NCI-H82 (cell line): ENCODE results near the gene SHISAL2A.

Source experiments
- DNase-seq: peaks from one replicate; lab custom pipeline; 2025; lab: John Stamatoyannopoulos, UW

SHISAL2A gene

GRCh38 chr1:52659851-52660596 lies 27.1 kb downstream of the SHISAL2A start:
- no peak for DNase-seq

GRCh38 chr1:52660807-52661206 lies 27.8 kb downstream of the SHISAL2A start:
- no peak for DNase-seq

- DNase-seq, result peak; percentile 88
Measured at GRCh38 chr1:52662645-52663313, 29.8 kb downstream of the SHISAL2A start.

GRCh38 chr1:52663716-52664115 lies 30.7 kb downstream of the SHISAL2A start:
- DNase-seq, result no peak

GRCh38 chr1:52665006-52665941 lies 32.3 kb downstream of the SHISAL2A start:
- DNase-seq, result no peak

GRCh38 chr1:52667290-52667689 lies 34.3 kb downstream of the SHISAL2A start:
- DNase-seq, result no peak

GRCh38 chr1:52667984-52668383 lies 35.0 kb downstream of the SHISAL2A start:
- DNase-seq, result no peak

GRCh38 chr1:52668711-52669110 lies 35.7 kb downstream of the SHISAL2A start:
- DNase-seq, result no peak

- no peak for DNase-seq
Measured at GRCh38 chr1:52669696-52670095, 36.7 kb downstream of the SHISAL2A start.

GRCh38 chr1:52670604-52671003 lies 37.6 kb downstream of the SHISAL2A start:
- no peak for DNase-seq

- no peak for DNase-seq
Measured at GRCh38 chr1:52672946-52673345, 40.0 kb downstream of the SHISAL2A start.

- no peak for DNase-seq
Measured at GRCh38 chr1:52673513-52673912, 40.5 kb downstream of the SHISAL2A start.

- peak; percentile 92 for DNase-seq
Measured at GRCh38 chr1:52674497-52675384, 41.8 kb downstream of the SHISAL2A start.

GRCh38 chr1:52676249-52676903 lies 43.4 kb downstream of the SHISAL2A start:
- DNase-seq, result no peak

GRCh38 chr1:52677076-52677806 lies 44.3 kb downstream of the SHISAL2A start:
- DNase-seq, result no peak

- no peak for DNase-seq
Measured at GRCh38 chr1:52679048-52679447, 46.1 kb downstream of the SHISAL2A start.

GRCh38 chr1:52679498-52679897 lies 46.5 kb downstream of the SHISAL2A start:
- no peak for DNase-seq

- DNase-seq, result no peak
Measured at GRCh38 chr1:52680353-52680752, 47.4 kb downstream of the SHISAL2A start.

- no peak for DNase-seq
Measured at GRCh38 chr1:52681136-52681535, 48.2 kb downstream of the SHISAL2A start.

- DNase-seq, result no peak
Measured at GRCh38 chr1:52683367-52683940, 50.5 kb downstream of the SHISAL2A start.
